ENCODE results near the gene MCF2L2. TPM values are rescaled to one million over a fixed set of nuclear protein-coding genes. Genes with fewer than 3 reads are reported as not detected.

Gene MCF2L2
- total RNA-seq, 4 donors from 2014 or later, result 0.13 to 0.49 (median 0.22) TPM; not detected in 1

DNA sequence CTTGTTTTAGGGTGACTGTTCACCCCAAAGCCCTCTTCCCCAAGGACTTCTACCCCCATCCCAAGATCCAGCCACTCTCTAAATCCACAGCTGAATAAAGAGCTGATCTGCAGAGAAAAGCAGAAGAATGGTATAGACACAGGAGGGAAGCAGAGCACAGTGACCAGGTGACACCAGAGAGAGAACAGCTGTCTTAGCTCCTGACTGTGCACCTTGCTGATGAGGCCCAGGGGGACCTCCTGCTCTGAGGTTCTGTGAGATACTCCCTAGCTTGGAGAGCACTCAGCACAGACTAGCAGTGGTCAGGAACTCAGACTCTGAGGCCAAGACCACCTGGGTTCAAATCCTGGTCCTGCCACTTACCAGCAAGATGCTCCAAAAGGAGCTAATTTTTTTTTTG lies 17.7 kb downstream of the MCF2L2 start:
- no peak for DNase-seq
- intact Hi-C loops (cut with DNase I), result no loop called here
- Histone ChIP-seq H3K4me1 (no peaks in the 10 kb centered on the region), H3K27ac (no peak overlapping the region), H3K4me3 (replicated peaks in 1 of 3) (no peak overlapping the region), H3K36me3 (no peaks in the 10 kb centered on the region), H3K9me3 (no peaks in the 10 kb centered on the region), H3K27me3 (no peaks in the 10 kb centered on the region)
- no peak for TF ChIP-seq POLR2A (IDR thresholded peaks at IDR 0.05)
- TF ChIP-seq, protein P1, sequence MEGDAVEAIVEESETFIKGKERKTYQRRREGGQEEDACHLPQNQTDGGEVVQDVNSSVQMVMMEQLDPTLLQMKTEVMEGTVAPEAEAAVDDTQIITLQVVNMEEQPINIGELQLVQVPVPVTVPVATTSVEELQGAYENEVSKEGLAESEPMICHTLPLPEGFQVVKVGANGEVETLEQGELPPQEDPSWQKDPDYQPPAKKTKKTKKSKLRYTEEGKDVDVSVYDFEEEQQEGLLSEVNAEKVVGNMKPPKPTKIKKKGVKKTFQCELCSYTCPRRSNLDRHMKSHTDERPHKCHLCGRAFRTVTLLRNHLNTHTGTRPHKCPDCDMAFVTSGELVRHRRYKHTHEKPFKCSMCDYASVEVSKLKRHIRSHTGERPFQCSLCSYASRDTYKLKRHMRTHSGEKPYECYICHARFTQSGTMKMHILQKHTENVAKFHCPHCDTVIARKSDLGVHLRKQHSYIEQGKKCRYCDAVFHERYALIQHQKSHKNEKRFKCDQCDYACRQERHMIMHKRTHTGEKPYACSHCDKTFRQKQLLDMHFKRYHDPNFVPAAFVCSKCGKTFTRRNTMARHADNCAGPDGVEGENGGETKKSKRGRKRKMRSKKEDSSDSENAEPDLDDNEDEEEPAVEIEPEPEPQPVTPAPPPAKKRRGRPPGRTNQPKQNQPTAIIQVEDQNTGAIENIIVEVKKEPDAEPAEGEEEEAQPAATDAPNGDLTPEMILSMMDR (IDR thresholded peaks at IDR 0.05), result no peak

DNA sequence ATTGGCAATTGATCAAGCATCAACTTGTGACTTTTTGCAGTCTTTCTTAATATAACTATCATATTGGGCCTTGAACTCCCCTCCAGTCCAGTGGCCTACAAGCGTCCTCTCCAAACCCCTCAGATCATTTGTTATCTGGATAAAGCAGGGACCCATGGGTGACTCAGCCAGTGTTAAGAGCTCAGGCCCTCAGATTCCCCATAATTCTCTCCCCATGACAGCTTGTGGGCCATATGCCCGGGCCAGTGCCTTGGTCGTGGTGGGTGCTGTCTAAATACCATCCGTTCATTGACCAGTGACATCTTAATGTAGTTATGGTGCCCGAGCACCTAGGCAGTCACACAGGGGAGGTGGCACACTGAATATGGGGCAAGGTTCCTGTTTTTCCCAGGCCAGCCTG lies 18.1 kb downstream of the MCF2L2 start:
- TF ChIP-seq POLR2A (IDR thresholded peaks at IDR 0.05), result no peak
- TF ChIP-seq, protein P1 (IDR thresholded peaks at IDR 0.05), result no peak

DNA sequence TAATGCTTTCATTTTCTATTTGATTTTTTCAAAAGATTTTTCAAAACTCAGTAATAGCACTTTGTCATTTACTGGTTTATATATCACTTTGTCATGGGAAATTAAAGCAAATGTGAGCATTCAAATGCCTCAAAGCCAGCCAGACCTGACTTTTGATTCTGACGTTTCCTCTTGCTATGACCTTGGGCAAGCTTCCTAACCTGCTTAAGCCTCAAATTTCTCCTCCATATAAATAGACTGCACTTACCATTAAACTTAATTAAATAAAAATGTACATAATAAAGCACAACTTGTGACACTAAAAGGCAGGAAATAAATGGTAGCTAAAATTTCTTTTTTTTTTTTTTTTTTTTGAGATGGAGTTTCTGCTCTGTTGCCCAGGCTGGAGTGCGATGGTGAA lies 19.2 kb downstream of the MCF2L2 start:
- Histone ChIP-seq H3K36me3 (no peaks in the 10 kb centered on the region), H3K4me3 (replicated peaks in 1 of 3) (no peak overlapping the region), H3K27me3 (no peaks in the 10 kb centered on the region), H3K4me1 (no peaks in the 10 kb centered on the region), H3K9me3 (no peaks in the 10 kb centered on the region), H3K27ac (no peak overlapping the region)
- no peak for TF ChIP-seq POLR2A (IDR thresholded peaks at IDR 0.05)
- TF ChIP-seq, protein P1 (IDR thresholded peaks at IDR 0.05), result no peak
- DNase-seq, result no peak
- intact Hi-C loops (cut with DNase I), result no loop called here
- WGBS, 2 donors, result 76 to 86% methylated on average over 2 of the region's 2 CpGs

More for the DNA sequence above, 18.1 kb downstream of the MCF2L2 start:
- no peaks in the 10 kb centered on the region for H3K36me3 ChIP-seq
- no peak overlapping the region for H3K4me3 ChIP-seq (replicated peaks in 1 of 3)
- no peaks in the 10 kb centered on the region for H3K9me3 ChIP-seq
- no peak overlapping the region for H3K27ac ChIP-seq
- WGBS, 2 donors, result 88 to 90% methylated on average over 5 of the region's 5 CpGs
- H3K4me1 ChIP-seq, result no peaks in the 10 kb centered on the region
- no peak for DNase-seq
- H3K27me3 ChIP-seq, result no peaks in the 10 kb centered on the region
- intact Hi-C loops (cut with DNase I), result no loop called here

DNA sequence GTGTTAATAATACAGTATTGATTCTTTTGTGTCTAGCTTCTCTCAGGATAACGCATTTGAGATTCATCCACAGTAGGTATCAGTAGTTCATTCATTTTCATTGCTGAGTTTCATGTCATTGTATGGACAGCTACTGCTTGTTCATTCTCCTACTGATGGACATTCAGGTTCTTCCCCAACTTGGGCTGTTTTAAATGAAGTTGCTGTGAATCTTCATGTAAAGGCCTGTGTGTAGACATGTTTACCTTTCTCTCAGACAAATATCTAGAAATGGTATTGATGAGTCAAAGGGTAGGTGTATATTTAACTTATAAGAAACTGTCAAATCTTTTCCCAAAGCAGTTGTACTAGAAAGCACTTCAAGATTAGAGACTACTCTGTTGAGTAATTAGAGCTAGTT lies 26.7 kb downstream of the MCF2L2 start:
- intact Hi-C loops (cut with DNase I), result no loop called here
- no peak for DNase-seq
- Histone ChIP-seq H3K4me1 (no peaks in the 10 kb centered on the region), H3K27ac (no peak overlapping the region), H3K27me3 (no peaks in the 10 kb centered on the region), H3K4me3 (replicated peaks in 1 of 3) (no peak overlapping the region), H3K9me3 (no peaks in the 10 kb centered on the region), H3K36me3 (no peaks in the 10 kb centered on the region)
- TF ChIP-seq, protein P1 (IDR thresholded peaks at IDR 0.05), result no peak
- TF ChIP-seq POLR2A (IDR thresholded peaks at IDR 0.05), result no peak
- WGBS, 2 donors, result 94 to 97% methylated on average over 1 of the region's 1 CpG

DNA sequence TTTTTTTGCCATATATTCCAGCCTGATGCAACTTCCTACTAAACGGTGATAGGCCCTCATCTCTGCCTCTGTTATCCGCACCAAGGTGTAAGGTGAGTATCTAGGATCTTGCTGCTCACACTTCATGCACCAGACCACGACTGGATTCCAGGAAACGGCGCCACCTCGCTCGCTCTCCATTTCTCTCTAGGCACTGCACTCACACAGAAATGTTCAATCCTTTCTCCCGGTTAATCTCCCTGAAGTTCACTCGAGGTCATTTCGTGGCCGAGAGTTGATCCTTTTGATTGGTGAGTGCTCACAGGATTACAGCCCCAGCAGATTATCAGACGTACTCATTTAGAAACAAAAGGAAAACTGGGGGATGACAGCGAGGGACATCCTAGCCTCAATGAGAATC lies 28.1 kb downstream of the MCF2L2 start:
- Histone ChIP-seq H3K36me3 (no peaks in the 10 kb centered on the region), H3K9me3 (no peaks in the 10 kb centered on the region), H3K27ac (no peak overlapping the region), H3K4me1 (no peaks in the 10 kb centered on the region), H3K27me3 (no peaks in the 10 kb centered on the region), H3K4me3 (replicated peaks in 1 of 3) (no peak overlapping the region)
- DNase-seq, result no peak
- intact Hi-C loops (cut with DNase I), result no loop called here
- TF ChIP-seq POLR2A (IDR thresholded peaks at IDR 0.05), result no peak
- TF ChIP-seq, protein P1 (IDR thresholded peaks at IDR 0.05), result no peak
- 36% methylated on average over 13 of the region's 13 CpGs for WGBS, 2 donors

All from thyroid gland (tissue), 4 donors.